ENCODE data around the gene SLC38A7. TPM values are rescaled to one million over a fixed set of nuclear protein-coding genes. Genes with fewer than 3 reads are reported as not detected.
A peak's percentile ranks its signal among the peaks of the same experiment; 100 is the strongest.

SLC38A7 gene
- total and polyA plus RNA-seq, 12 donors: 10.3 to 41.3 (median 31.8) TPM

DNA sequence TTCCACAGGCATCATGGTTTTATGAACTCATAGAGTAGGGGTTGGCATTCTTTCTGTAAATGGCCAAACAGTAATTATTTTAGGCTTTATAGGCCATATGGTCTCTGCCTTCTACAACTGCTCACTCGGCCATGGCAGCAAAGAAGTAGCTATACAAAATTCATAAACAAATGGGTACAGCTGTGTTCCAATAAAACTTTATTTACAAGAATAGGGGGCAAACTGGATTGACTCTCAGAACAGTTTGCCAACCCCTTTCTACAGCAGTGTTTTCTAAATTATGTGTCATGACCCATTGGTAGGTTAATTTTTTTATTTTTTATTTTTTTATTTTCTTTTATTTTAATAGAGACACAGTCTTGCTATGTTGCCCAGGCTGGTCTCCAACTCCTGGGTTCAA lies 29.2 kb upstream of the SLC38A7 start:
- TF ChIP-seq, protein P1, sequence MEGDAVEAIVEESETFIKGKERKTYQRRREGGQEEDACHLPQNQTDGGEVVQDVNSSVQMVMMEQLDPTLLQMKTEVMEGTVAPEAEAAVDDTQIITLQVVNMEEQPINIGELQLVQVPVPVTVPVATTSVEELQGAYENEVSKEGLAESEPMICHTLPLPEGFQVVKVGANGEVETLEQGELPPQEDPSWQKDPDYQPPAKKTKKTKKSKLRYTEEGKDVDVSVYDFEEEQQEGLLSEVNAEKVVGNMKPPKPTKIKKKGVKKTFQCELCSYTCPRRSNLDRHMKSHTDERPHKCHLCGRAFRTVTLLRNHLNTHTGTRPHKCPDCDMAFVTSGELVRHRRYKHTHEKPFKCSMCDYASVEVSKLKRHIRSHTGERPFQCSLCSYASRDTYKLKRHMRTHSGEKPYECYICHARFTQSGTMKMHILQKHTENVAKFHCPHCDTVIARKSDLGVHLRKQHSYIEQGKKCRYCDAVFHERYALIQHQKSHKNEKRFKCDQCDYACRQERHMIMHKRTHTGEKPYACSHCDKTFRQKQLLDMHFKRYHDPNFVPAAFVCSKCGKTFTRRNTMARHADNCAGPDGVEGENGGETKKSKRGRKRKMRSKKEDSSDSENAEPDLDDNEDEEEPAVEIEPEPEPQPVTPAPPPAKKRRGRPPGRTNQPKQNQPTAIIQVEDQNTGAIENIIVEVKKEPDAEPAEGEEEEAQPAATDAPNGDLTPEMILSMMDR (IDR thresholded peaks at IDR 0.05): no peak
- no peaks in the 10 kb centered on the region for H3K4me1 ChIP-seq
- intact Hi-C loops (cut with DNase I): no loop called here
- H3K9me3 ChIP-seq: no peaks in the 10 kb centered on the region
- no peak overlapping the region for H3K4me3 ChIP-seq
- WGBS, 2 donors: 92% methylated on average over 1 of the region's 1 CpG
- ATAC-seq: no peak
- H3K36me3 ChIP-seq: peaks cover 0 to 100% (median 48%) of the 10 kb centered on the region in 9 donors
- H3K27ac ChIP-seq: no peak overlapping the region
- no peak for DNase-seq
- H3K27me3 ChIP-seq: no peaks in the 10 kb centered on the region

DNA sequence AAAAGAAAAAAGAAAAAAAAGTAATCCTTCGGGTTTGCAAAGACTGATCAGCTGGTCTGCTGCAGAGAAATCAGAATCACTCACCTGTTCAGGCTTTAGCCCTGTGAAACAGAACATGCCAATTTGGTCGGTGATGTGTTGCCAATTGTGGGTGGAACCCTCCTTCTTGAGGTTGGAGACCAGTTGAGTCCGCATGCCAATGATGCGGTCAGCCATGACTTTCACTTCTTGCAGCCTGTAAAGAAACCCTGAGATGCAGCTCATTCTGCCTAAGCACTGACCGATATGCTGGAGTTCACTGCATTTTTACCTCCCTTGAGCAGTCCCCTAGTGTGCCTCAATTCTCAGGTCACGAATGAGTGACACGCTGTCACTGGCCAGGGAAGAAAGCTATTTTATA lies 24.8 kb upstream of the SLC38A7 start:
- peaks cover 0 to 89% (median 37%) of the 10 kb centered on the region in 9 donors for H3K36me3 ChIP-seq

DNA sequence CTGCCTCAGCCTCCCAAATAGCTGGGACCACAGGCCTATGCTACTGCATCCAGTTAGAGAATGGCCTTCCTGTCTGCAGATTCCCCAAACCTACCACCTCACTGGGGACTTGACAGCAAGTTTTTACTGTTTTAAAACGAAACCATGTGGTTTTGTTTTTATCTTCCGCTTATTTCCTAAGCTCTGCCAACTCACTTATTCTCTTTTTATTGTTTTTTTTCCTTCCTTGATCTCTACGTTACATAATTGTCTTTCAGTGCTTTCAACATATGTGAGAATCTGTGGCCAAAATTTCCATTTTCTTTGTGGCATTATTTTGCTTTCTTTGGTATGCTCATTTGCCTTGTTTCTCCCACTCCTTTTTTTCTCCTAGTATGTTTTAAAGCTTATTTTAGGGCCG lies 14.6 kb upstream of the SLC38A7 start:
- Histone ChIP-seq H3K4me1 (peaks cover 0 to 16% (median 5%) of the 10 kb centered on the region in 9 donors), H3K9me3 (peaks cover 0 to 5% (median 0%) of the 10 kb centered on the region in 11 donors), H3K27me3 (no peaks in the 10 kb centered on the region), H3K27ac (peak overlapping the region in 2 of 10 donors; percentile 35 to 38), H3K4me3 (no peak overlapping the region), H3K36me3 (no peaks in the 10 kb centered on the region)
- intact Hi-C loops (cut with DNase I): loop anchor here in 1 of 10 donors (5.0 kb wide), 1 partner anchor 33 kb away; the partner anchor contains the start of gene GOT2
- TF ChIP-seq, protein P1 (IDR thresholded peaks at IDR 0.05): no peak
- DNase-seq: no peak
- WGBS, 2 donors: 75 to 79% methylated on average over 4 of the region's 4 CpGs
- no peak for ATAC-seq

More for the DNA sequence above, 24.8 kb upstream of the SLC38A7 start:
- no peaks in the 10 kb centered on the region for H3K9me3 ChIP-seq
- peaks cover 0 to 13% (median 4%) of the 10 kb centered on the region in 9 donors for H3K4me1 ChIP-seq
- H3K4me3 ChIP-seq: no peak overlapping the region
- no peaks in the 10 kb centered on the region for H3K27me3 ChIP-seq
- ATAC-seq: no peak
- TF ChIP-seq, protein P1 (IDR thresholded peaks at IDR 0.05): no peak
- 94 to 95% methylated on average over 7 of the region's 7 CpGs for WGBS, 2 donors
- no peak for DNase-seq
- intact Hi-C loops (cut with DNase I): no loop called here
- no peak overlapping the region for H3K27ac ChIP-seq

DNA sequence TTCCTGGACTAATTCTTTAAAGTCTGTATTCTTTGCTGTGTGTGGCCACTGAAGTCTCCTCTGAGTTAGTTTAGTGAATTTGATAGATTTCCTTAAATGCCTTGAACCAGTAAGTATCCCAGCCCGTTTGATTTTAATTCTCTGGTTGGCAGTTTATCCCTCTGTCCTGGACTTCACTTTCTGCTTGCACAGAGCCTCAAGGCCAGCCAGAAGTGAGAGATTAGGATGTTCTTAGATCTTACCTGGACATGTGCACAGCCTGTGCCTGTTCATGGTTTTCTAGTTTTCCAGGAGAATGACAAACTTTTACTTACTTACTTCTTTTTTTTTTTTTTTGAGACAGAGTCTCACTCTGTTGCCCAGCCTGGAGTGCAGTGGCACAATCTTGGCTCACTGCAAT lies 10.8 kb upstream of the SLC38A7 start:
- DNase-seq (no peak), ATAC-seq (no peak)
- Histone ChIP-seq H3K27ac (no peak overlapping the region), H3K4me3 (no peak overlapping the region), H3K27me3 (no peaks in the 10 kb centered on the region), H3K4me1 (peaks cover 0 to 6% (median 0%) of the 10 kb centered on the region in 9 donors), H3K9me3 (peaks cover 0 to 14% (median 0%) of the 10 kb centered on the region in 11 donors), H3K36me3 (no peaks in the 10 kb centered on the region)
- TF ChIP-seq, protein P1 (IDR thresholded peaks at IDR 0.05): no peak
- 65 to 82% methylated on average over 1 of the region's 1 CpG for WGBS, 2 donors
- intact Hi-C loops (cut with DNase I): loop anchor here in 1 of 10 donors (5.0 kb wide), 1 partner anchor 37 kb away; the partner anchor contains the start of gene GOT2
